H9 (cell line): ENCODE data around the gene CORIN. TPM values are rescaled to one million over a fixed set of nuclear protein-coding genes. Genes with fewer than 3 reads are reported as not detected.

ENCODE experiments used
- DNase-seq: peaks from one replicate; pipeline ENCODE4 v3.0.0-alpha.2; 2017
- H2AFZ ChIP-seq: one replicate; pipeline ENCODE4 v1.6.1; 2013; ENCODE audit warnings: mild to moderate bottlenecking, low read length, control low read depth, moderate library complexity
- H2AK5ac ChIP-seq: 2 replicates; pipeline ENCODE4 v1.6.1; 2013; ENCODE audit warnings: low read length, control low read depth, mixed read lengths; ENCODE audit not compliant: insufficient read length
- H2BK120ac ChIP-seq: one replicate; pipeline ENCODE4 v1.6.1; 2013; ENCODE audit warnings: low read depth, mild to moderate bottlenecking, low read length, control low read depth, inconsistent platforms; ENCODE audit not compliant: poor library complexity, severe bottlenecking
- H2BK12ac ChIP-seq: 2 replicates; pipeline ENCODE4 v1.6.1; 2013; ENCODE audit warnings: low read length, control low read depth, mixed read lengths, low read depth; ENCODE audit not compliant: insufficient read length
- H2BK15ac ChIP-seq: 2 replicates; pipeline ENCODE4 v1.6.1; 2013; ENCODE audit warnings: low read depth, low read length, control low read depth
- H2BK20ac ChIP-seq: one replicate; pipeline ENCODE4 v1.6.1; 2013; ENCODE audit warnings: low read depth, mild to moderate bottlenecking, low read length, control low read depth, inconsistent platforms; ENCODE audit not compliant: poor library complexity, severe bottlenecking
- H2BK5ac ChIP-seq: 2 replicates; pipeline ENCODE4 v1.6.1; 2013; ENCODE audit warnings: low read length, control low read depth, mixed read lengths; ENCODE audit not compliant: insufficient read length
- H3K14ac ChIP-seq: 2 replicates; pipeline ENCODE4 v1.6.1; 2013; ENCODE audit warnings: low read length, control low read depth; ENCODE audit not compliant: insufficient read depth
- H3K18ac ChIP-seq: 2 replicates; pipeline ENCODE4 v1.6.1; 2013; ENCODE audit warnings: low read depth, mild to moderate bottlenecking, mixed read lengths, low read length, control low read depth; ENCODE audit not compliant: insufficient read length
- H3K23ac ChIP-seq: 2 replicates; pipeline ENCODE4 v1.6.1; 2013; ENCODE audit warnings: low read length, control low read depth, mixed read lengths, low read depth; ENCODE audit not compliant: insufficient read length
- H3K23me2 ChIP-seq: 2 replicates; pipeline ENCODE4 v1.6.1; 2013; ENCODE audit warnings: low read depth, mild to moderate bottlenecking, mixed read lengths, low read length, control low read depth; ENCODE audit not compliant: insufficient read length, poor library complexity, severe bottlenecking
- H3K27ac ChIP-seq: 2 replicates; pipeline ENCODE4 v1.5.1; 2013; ENCODE audit warnings: low read length, control low read depth, mixed read lengths, low read depth; ENCODE audit not compliant: insufficient read length
- H3K27me3 ChIP-seq: 2 replicates; pipeline ENCODE4 v1.6.1; 2013; ENCODE audit warnings: low read length, control low read depth, inconsistent platforms; ENCODE audit not compliant: insufficient read depth
- H3K4ac ChIP-seq: 2 replicates; pipeline ENCODE4 v1.6.1; 2013; ENCODE audit warnings: low read depth, mild to moderate bottlenecking, control low read depth, inconsistent platforms, low read length, moderate library complexity
- H3K4me1 ChIP-seq: 2 replicates; pipeline ENCODE4 v1.6.1; 2013; ENCODE audit warnings: low read length, control low read depth, inconsistent platforms; ENCODE audit not compliant: insufficient read depth
- H3K4me2 ChIP-seq: 2 replicates; pipeline ENCODE4 v1.6.1; 2013; ENCODE audit warnings: low read length, control low read depth, mixed read lengths; ENCODE audit not compliant: insufficient read length, insufficient read depth
- H3K56ac ChIP-seq: 2 replicates; pipeline ENCODE4 v1.6.1; 2013; ENCODE audit warnings: low read depth, mild to moderate bottlenecking, mixed read lengths, low read length, control low read depth; ENCODE audit not compliant: insufficient read length
- H3K79me1 ChIP-seq: 2 replicates; pipeline ENCODE4 v1.6.1; 2013; ENCODE audit warnings: low read depth, mild to moderate bottlenecking, moderate library complexity, low read length, control low read depth, inconsistent platforms; ENCODE audit not compliant: insufficient read depth, poor library complexity, severe bottlenecking
- H3K79me2 ChIP-seq: 2 replicates; pipeline ENCODE4 v1.6.1; 2013; ENCODE audit warnings: low read length, control low read depth, inconsistent platforms; ENCODE audit not compliant: insufficient read depth
- H3K9ac ChIP-seq: 2 replicates; pipeline ENCODE4 v1.6.1; 2013; ENCODE audit warnings: low read length, control low read depth, mixed read lengths; ENCODE audit not compliant: insufficient read length; ENCODE audit errors: extremely low read depth
- H3K9me3 ChIP-seq: one replicate; pipeline ENCODE4 v1.6.1; 2013; ENCODE audit warnings: low read depth, low read length, inconsistent platforms; ENCODE audit not compliant: control insufficient read depth
- H3T11ph ChIP-seq: one replicate; pipeline ENCODE4 v1.6.1; 2013; ENCODE audit warnings: mild to moderate bottlenecking, low read length, control low read depth, inconsistent platforms
- H4K20me1 ChIP-seq: one replicate; pipeline ENCODE4 v1.6.1; 2013; ENCODE audit not compliant: control insufficient read depth, insufficient read length, insufficient read depth
- H4K5ac ChIP-seq: 2 replicates; pipeline ENCODE4 v1.6.1; 2013; ENCODE audit warnings: low read depth, mild to moderate bottlenecking, mixed read lengths, low read length, control low read depth; ENCODE audit not compliant: insufficient read length
- H4K8ac ChIP-seq: replicated peaks from 2 replicates; pipeline ENCODE4 v1.6.1; 2013; ENCODE audit warnings: low read length, control low read depth, mixed read lengths, low read depth; ENCODE audit not compliant: insufficient read length
- H4K91ac ChIP-seq: 2 replicates; pipeline ENCODE4 v1.6.1; 2013; ENCODE audit warnings: low read depth, mild to moderate bottlenecking, moderate library complexity, mixed read lengths, low read length, control low read depth; ENCODE audit not compliant: insufficient read length
- H3K27ac Mint-ChIP-seq, 3 experiments: 2 replicates in 2 of 3; 3 replicates in 1 of 3; pipeline ENCODE4 v1.8.0; 2020 to 2021; ENCODE audit warnings: mixed read lengths in 3 of 3, mild to moderate bottlenecking in 1 of 3, moderate library complexity in 1 of 3
- H3K27me3 Mint-ChIP-seq: 2 replicates; pipeline ENCODE4 v1.8.0; 2021; ENCODE audit warnings: low read depth, mild to moderate bottlenecking, moderate library complexity, mixed read lengths
- H3K36me3 Mint-ChIP-seq, 3 experiments: 2 replicates in 2 of 3; 3 replicates in 1 of 3; pipeline ENCODE4 v1.8.0; 2020 to 2021; ENCODE audit warnings: low read depth in 3 of 3, mixed read lengths in 3 of 3; ENCODE audit not compliant: insufficient read depth in 1 of 3
- H3K4me1 Mint-ChIP-seq, 2 experiments: 2 replicates each; pipeline ENCODE4 v1.8.0; 2020; ENCODE audit warnings: mixed read lengths in 2 of 2
- H3K4me3 Mint-ChIP-seq, 2 experiments: 2 replicates in 1 of 2; 3 replicates in 1 of 2; pipeline ENCODE4 v1.8.0; 2020 to 2021; ENCODE audit warnings: mild to moderate bottlenecking in 2 of 2, mixed read lengths in 2 of 2, moderate library complexity in 1 of 2
- H3K9me3 Mint-ChIP-seq, 2 experiments: 2 replicates in 1 of 2; 3 replicates in 1 of 2; pipeline ENCODE4 v1.8.0; 2020; ENCODE audit warnings: mild to moderate bottlenecking in 2 of 2, mixed read lengths in 2 of 2, moderate library complexity in 1 of 2
- WGBS: extraction: QIAGEN DNeasy Blood & Tissue Kit; methylation state at CpG from one replicate; pipeline ENCODE4 v1.1.7; 2013; ENCODE audit warnings: missing lambda C conversion rate, low lambda C conversion rate, mixed read lengths; ENCODE audit not compliant: insufficient read length; ENCODE audit errors: extremely low coverage; 5-methylcytosine and 5-hydroxymethylcytosine counted together
- total RNA-seq: library from RNA; stranded (reverse); gene quantifications from 2 replicates; pipeline ENCODE4 v1.2.1, GENCODE V29; 2021
- TF ChIP-seq, protein P1 (sequence below): fragments of 200-600 bp; sonication (generic); conservative IDR thresholded peaks from 3 replicates; pipeline ENCODE4 v1.8.0; 2021; ENCODE audit warnings: antibody characterized with exemption, mild to moderate bottlenecking

Gene CORIN
- total RNA-seq, 1 experiment from 2014 or later: 0.39 TPM

DNA sequence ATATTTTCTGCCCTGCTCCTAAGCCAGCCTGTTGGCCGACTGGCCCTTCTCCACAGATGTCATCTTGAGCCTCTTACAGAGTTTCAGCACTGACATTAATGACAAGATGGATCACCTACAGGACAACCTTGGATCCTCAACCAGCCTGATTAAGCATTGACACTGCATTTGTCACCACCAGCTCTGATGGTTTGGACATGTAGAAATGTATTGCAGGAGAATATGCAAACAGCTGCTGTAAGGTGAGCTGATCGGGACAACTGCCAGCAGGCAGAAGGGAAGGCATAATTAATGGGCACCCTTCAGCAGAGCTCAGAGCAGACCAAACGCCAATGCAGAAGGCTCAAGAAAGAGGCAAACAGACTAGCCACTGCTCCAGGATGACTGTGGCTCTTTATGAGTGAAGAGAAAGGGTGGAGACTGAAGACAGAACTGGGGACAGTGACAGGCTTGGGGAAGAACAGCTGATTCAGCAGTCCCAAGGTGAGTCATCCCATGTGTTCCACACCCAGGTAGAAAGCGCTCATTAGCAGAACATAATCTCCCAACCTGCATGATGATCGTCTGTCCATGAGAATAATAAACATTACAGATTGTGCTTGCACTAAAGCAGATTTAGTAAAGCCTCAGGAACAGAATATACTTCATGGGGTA is 6.7 kb downstream of the CORIN start:
- no peaks in the 10 kb centered on the region for H3K9me3 ChIP-seq
- TF ChIP-seq, protein P1, sequence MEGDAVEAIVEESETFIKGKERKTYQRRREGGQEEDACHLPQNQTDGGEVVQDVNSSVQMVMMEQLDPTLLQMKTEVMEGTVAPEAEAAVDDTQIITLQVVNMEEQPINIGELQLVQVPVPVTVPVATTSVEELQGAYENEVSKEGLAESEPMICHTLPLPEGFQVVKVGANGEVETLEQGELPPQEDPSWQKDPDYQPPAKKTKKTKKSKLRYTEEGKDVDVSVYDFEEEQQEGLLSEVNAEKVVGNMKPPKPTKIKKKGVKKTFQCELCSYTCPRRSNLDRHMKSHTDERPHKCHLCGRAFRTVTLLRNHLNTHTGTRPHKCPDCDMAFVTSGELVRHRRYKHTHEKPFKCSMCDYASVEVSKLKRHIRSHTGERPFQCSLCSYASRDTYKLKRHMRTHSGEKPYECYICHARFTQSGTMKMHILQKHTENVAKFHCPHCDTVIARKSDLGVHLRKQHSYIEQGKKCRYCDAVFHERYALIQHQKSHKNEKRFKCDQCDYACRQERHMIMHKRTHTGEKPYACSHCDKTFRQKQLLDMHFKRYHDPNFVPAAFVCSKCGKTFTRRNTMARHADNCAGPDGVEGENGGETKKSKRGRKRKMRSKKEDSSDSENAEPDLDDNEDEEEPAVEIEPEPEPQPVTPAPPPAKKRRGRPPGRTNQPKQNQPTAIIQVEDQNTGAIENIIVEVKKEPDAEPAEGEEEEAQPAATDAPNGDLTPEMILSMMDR: no peak
- H4K20me1 ChIP-seq: no peaks in the 10 kb centered on the region
- H3K27ac ChIP-seq: no peak overlapping the region
- H3K27me3 ChIP-seq: no peaks in the 10 kb centered on the region
- H3K56ac ChIP-seq: no peak overlapping the region
- H2BK5ac ChIP-seq: no peak overlapping the region
- no peak overlapping the region for H3K4me2 ChIP-seq
- H2AK5ac ChIP-seq: no peak overlapping the region
- H3K18ac ChIP-seq: no peak overlapping the region
- H4K91ac ChIP-seq: no peak overlapping the region
- H2BK120ac ChIP-seq: no peak overlapping the region
- no peak overlapping the region for H4K5ac ChIP-seq
- no peak overlapping the region for H2BK12ac ChIP-seq
- no peak overlapping the region for H3K14ac ChIP-seq
- H3T11ph ChIP-seq: no peak overlapping the region
- no peak overlapping the region for H3K4ac ChIP-seq
- no peak overlapping the region for H4K8ac ChIP-seq
- Mint-ChIP-seq H3K27ac (no peak overlapping the region; a peak in 1 of 7 replicates), H3K4me1 (peaks cover 8 to 9% of the 10 kb centered on the region in 2 experiments), H3K36me3 (peaks cover 0 to 14% (median 0%) of the 10 kb centered on the region in 3 experiments; a peak in 4 of 7 replicates), H3K9me3 (peaks cover 10 to 13% of the 10 kb centered on the region in 2 experiments), H3K27me3 (peaks cover 4% of the 10 kb centered on the region), H3K4me3 (no peak overlapping the region)
- H3K79me2 ChIP-seq: no peaks in the 10 kb centered on the region
- no peak overlapping the region for H2BK15ac ChIP-seq
- H3K23ac ChIP-seq: no peak overlapping the region
- H3K9ac ChIP-seq: no peak overlapping the region
- peaks cover under 1% of the 10 kb centered on the region for H3K23me2 ChIP-seq
- no CpG with 5 or more reads among the region's 5 CpGs for WGBS
- no peak overlapping the region for H2AFZ ChIP-seq
- no peak overlapping the region for H2BK20ac ChIP-seq
- DNase-seq: no peak
- H3K4me1 ChIP-seq: peaks cover 6% of the 10 kb centered on the region; the same call in 1 of the 2 replicates
- H3K79me1 ChIP-seq: no peaks in the 10 kb centered on the region
